ENCODE results near the gene DAND5. TPM values are rescaled to one million over a fixed set of nuclear protein-coding genes. Genes with fewer than 3 reads are reported as not detected.
A peak's percentile ranks its signal among the peaks of the same experiment; 100 is the strongest.

DAND5 gene
- polyA plus RNA-seq, 3 donors: not detected

DNA sequence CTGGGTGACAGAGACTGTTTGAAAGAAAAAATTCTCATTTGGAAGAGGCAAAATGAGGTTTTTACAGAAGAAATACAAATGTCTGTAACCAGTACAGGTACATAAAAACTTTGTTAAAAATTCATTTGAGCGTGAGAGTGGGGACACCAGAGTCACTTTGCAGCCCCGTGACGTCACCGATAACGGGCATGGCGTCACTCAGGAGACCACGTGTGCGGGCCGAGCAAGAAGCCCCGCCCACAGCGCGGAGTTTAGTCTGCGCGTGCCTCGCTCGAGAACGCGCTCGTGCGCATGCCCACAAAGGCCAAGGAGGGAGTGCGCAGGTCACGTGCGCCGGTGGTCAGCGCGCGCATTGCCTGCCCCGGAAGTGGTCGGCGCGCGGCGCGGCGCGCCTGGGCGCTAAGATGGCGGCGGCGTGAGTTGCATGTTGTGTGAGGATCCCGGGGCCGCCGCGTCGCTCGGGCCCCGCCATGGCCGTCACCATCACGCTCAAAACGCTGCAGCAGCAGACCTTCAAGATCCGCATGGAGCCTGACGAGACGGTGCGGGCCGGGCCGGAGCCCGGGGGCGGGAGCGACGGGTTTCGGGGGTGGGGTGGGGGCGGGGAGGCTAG, 23.8 kb upstream of the DAND5 start, which contains the start of gene RAD23A:
RAD23A (plus strand) TSS at position 384 of the 613 bp plus-strand sequence; CDS start at position 471, 87 bp downstream.
- H3K9me3 Mint-ChIP-seq: no peaks in the 10 kb centered on the region
- intact Hi-C loops (cut with micrococcal nuclease): loop anchor here in 1 of 2 donors (5.0 kb wide), 1 partner anchor 207 kb away; the partner anchor contains the start of genes IER2 and STX10
- DNase-seq: peak; percentile 98 to 99 (median 99)
- H3K36me3 Mint-ChIP-seq: peaks cover 61 to 73% of the 10 kb centered on the region in 2 donors
- under 1% methylated on average over 50 of the region's 62 CpGs for WGBS (ENCODE audit: insufficient coverage)
- peaks cover 46% of the 10 kb centered on the region for H3K4me1 Mint-ChIP-seq
- Histone ChIP-seq H3K4me2 (replicated peaks; ENCODE audit: extremely low read depth, low read length, poor library complexity, severe bottlenecking) (peak within 1 kb of the TSS; percentile 81), H3K27me3 (ENCODE audit: control insufficient read depth in 2 of 2, insufficient read depth in 2 of 2, low read length in 2 of 2) (no peaks in the 10 kb centered on the region), H3K36me3 (replicated peaks in 1 of 2; ENCODE audit: control insufficient read depth in 1 of 2, insufficient read depth in 2 of 2, low read length in 2 of 2) (peaks cover 52 to 73% of the 10 kb centered on the region in 2 donors), H3K27ac (ENCODE audit: low read depth in 1 of 2, low read length in 2 of 2) (peak within 1 kb of the TSS; percentile 78 to 93), H3K79me2 (ENCODE audit: insufficient read depth, low read length) (peaks cover 66% of the 10 kb centered on the region), H2AFZ (ENCODE audit: insufficient read depth, low read depth, low read length, poor library complexity, severe bottlenecking) (peak within 1 kb of the TSS; percentile 3), H3K9me3 (replicated peaks in 1 of 2; ENCODE audit: control insufficient read depth in 1 of 2, insufficient read depth in 1 of 2, low read length in 2 of 2) (no peaks in the 10 kb centered on the region), H3K9ac (ENCODE audit: insufficient read depth, low read length, poor library complexity, severe bottlenecking) (peak within 1 kb of the TSS; percentile 94), H4K20me1 (ENCODE audit: insufficient read depth, low read length) (peaks cover 37% of the 10 kb centered on the region), H3K4me3 (replicated peaks in 1 of 3; ENCODE audit: low read depth in 2 of 3, low read length in 3 of 3) (peak within 1 kb of the TSS; percentile 50 to 95 (median 77)), H3K4me1 (ENCODE audit: control insufficient read depth in 1 of 2, insufficient read depth in 2 of 2, low read length in 2 of 2) (peaks cover 30 to 62% of the 10 kb centered on the region in 2 donors)
- peak within 1 kb of the TSS; percentile 91 to 95 (median 94) for H3K27ac Mint-ChIP-seq
- peak within 1 kb of the TSS; percentile 86 to 91 for H3K4me3 Mint-ChIP-seq
- H3K27me3 Mint-ChIP-seq (ENCODE audit: low read depth in 3 of 3): no peaks in the 10 kb centered on the region
- TF ChIP-seq, protein P1, sequence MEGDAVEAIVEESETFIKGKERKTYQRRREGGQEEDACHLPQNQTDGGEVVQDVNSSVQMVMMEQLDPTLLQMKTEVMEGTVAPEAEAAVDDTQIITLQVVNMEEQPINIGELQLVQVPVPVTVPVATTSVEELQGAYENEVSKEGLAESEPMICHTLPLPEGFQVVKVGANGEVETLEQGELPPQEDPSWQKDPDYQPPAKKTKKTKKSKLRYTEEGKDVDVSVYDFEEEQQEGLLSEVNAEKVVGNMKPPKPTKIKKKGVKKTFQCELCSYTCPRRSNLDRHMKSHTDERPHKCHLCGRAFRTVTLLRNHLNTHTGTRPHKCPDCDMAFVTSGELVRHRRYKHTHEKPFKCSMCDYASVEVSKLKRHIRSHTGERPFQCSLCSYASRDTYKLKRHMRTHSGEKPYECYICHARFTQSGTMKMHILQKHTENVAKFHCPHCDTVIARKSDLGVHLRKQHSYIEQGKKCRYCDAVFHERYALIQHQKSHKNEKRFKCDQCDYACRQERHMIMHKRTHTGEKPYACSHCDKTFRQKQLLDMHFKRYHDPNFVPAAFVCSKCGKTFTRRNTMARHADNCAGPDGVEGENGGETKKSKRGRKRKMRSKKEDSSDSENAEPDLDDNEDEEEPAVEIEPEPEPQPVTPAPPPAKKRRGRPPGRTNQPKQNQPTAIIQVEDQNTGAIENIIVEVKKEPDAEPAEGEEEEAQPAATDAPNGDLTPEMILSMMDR (IDR thresholded peaks at IDR 0.05): no peak

DNA sequence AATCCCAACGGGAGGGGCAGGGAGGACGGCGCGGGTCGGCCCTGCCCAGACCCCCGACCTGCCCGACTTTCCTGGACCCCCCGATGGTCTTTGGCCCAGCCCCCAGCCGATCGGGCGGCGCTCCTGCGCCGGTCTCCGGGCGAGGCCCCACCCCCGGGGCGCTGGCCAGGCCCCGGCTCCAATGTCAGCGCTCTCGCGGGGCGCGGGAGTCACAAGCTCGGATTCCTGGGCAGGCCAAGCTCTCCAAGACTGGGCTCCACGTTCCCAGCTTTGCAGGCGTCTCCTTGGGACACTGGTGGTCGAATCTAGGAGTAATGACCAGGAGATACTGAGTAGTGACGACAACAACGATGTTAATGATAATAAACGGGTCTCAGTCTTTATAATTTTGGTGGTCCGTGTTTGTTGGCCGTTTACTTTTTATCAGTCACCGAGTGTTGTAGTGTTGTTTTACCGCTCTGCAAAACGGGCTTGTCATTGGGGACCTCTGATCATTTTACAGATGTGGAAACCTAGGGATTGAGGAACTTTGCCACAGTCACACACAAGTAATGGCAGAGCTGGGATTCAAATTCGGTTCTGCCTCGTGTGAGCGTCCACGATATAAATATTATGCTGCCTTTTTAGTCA, 23.2 kb upstream of the DAND5 start:
- WGBS (ENCODE audit: insufficient coverage): under 1% methylated on average over 36 of the region's 40 CpGs
- peaks cover 50 to 73% of the 10 kb centered on the region in 2 donors for H3K36me3 ChIP-seq (replicated peaks in 1 of 2; ENCODE audit: control insufficient read depth in 1 of 2, insufficient read depth in 2 of 2, low read length in 2 of 2)
- peak overlapping the region; percentile 81 for H3K4me2 ChIP-seq (replicated peaks; ENCODE audit: extremely low read depth, low read length, poor library complexity, severe bottlenecking)
- peaks cover 61 to 73% of the 10 kb centered on the region in 2 donors for H3K36me3 Mint-ChIP-seq
- peaks cover 30% of the 10 kb centered on the region for H4K20me1 ChIP-seq (ENCODE audit: insufficient read depth, low read length)
- peak overlapping the region; percentile 78 to 93 for H3K27ac ChIP-seq (ENCODE audit: low read depth in 1 of 2, low read length in 2 of 2)
- no peaks in the 10 kb centered on the region for H3K27me3 ChIP-seq (ENCODE audit: control insufficient read depth in 2 of 2, insufficient read depth in 2 of 2, low read length in 2 of 2)
- DNase-seq: peak; percentile 56 to 70 (median 60)
- no peaks in the 10 kb centered on the region for H3K9me3 Mint-ChIP-seq
- H3K4me3 Mint-ChIP-seq: peak overlapping the region; percentile 86 to 91
- TF ChIP-seq, protein P1 (IDR thresholded peaks at IDR 0.05): no peak
- peaks cover 64% of the 10 kb centered on the region for H3K79me2 ChIP-seq (ENCODE audit: insufficient read depth, low read length)
- peak overlapping the region; percentile 50 to 95 (median 77) for H3K4me3 ChIP-seq (replicated peaks in 1 of 3; ENCODE audit: low read depth in 2 of 3, low read length in 3 of 3)
- H3K9ac ChIP-seq (ENCODE audit: insufficient read depth, low read length, poor library complexity, severe bottlenecking): peak overlapping the region; percentile 94
- peaks cover 26 to 56% of the 10 kb centered on the region in 2 donors for H3K4me1 ChIP-seq (ENCODE audit: control insufficient read depth in 1 of 2, insufficient read depth in 2 of 2, low read length in 2 of 2)
- intact Hi-C loops (cut with micrococcal nuclease): loop anchor here in 1 of 2 donors (5.0 kb wide), 1 partner anchor 206 kb away; the partner anchor contains the start of genes IER2 and STX10
- H3K4me1 Mint-ChIP-seq: peaks cover 41% of the 10 kb centered on the region
- H3K27me3 Mint-ChIP-seq (ENCODE audit: low read depth in 3 of 3): no peaks in the 10 kb centered on the region
- H3K9me3 ChIP-seq (replicated peaks in 1 of 2; ENCODE audit: control insufficient read depth in 1 of 2, insufficient read depth in 1 of 2, low read length in 2 of 2): no peaks in the 10 kb centered on the region
- peak overlapping the region; percentile 3 for H2AFZ ChIP-seq (ENCODE audit: insufficient read depth, low read depth, low read length, poor library complexity, severe bottlenecking)
- H3K27ac Mint-ChIP-seq: peak overlapping the region; percentile 89 to 95 (median 93)

All from CD14-positive monocyte (primary cell).